ENCODE data around the gene SH3PXD2A.

- no peak for TF ChIP-seq POLR2A (IDR thresholded peaks at IDR 0.05)
- TF ChIP-seq CTCF (IDR thresholded peaks at IDR 0.05 in 4 of 5, conservative IDR thresholded peaks at IDR 0.05 in 1 of 5) = no peak
These were observed 97.7 kb downstream of the SH3PXD2A start for GRCh38 chr10:103757531-103758293.

Measured in gastrocnemius medialis (tissue), 4 donors.